ENCODE results near the gene PPP1R3D. TPM values are rescaled to one million over a fixed set of nuclear protein-coding genes. Genes with fewer than 3 reads are reported as not detected.
A peak's percentile ranks its signal among the peaks of the same experiment; 100 is the strongest.

PPP1R3D gene
- total and polyA plus RNA-seq, 10 of the 15 experiments (the other 5 are each of a cell fraction or from before 2014, with no cell fraction given), result 0.39 to 4.8 (median 2.9) TPM

- TF ChIP-seq ZNF622 (IDR thresholded peaks at IDR 0.05) (no peak), BHLHE40 (IDR thresholded peaks at IDR 0.05; ENCODE audit: borderline replicate concordance in 1 of 2, low read depth in 2 of 2, low read length in 1 of 2) (peak in 1 of 2 experiments; percentile 51; a peak in 2 of 4 replicates), ZZZ3 (IDR thresholded peaks at IDR 0.05; ENCODE audit: control insufficient read depth, insufficient read length, low read depth) (no peak), HSF1 (IDR thresholded peaks at IDR 0.05; ENCODE audit: low read depth, low read length) (no peak), TARDBP (IDR thresholded peaks at IDR 0.05; ENCODE audit: borderline replicate concordance) (no peak), SIX5 (IDR thresholded peaks at IDR 0.05; ENCODE audit: low read depth, low read length, severe bottlenecking) (no peak), RFX5 (IDR thresholded peaks at IDR 0.05; ENCODE audit: low read depth, low read length) (no peak), RUNX3 (IDR thresholded peaks at IDR 0.05; ENCODE audit: low read length) (0 out of 2 replicates have a peak, but pooled peaks have one; percentile 7), CREM (IDR thresholded peaks at IDR 0.05; ENCODE audit: low read depth) (no peak), KDM1A (IDR thresholded peaks at IDR 0.05; ENCODE audit: borderline replicate concordance) (no peak), USF2 (IDR thresholded peaks at IDR 0.05; ENCODE audit: borderline replicate concordance, low read depth, low read length) (no peak), ZNF217 (IDR thresholded peaks at IDR 0.05) (no peak), NR2C1 (IDR thresholded peaks at IDR 0.05) (no peak), KAT2A (conservative IDR thresholded peaks at IDR 0.05; ENCODE audit: control insufficient read depth, low read depth, low read length) (no peak), RAD51 (IDR thresholded peaks at IDR 0.05) (no peak), EP300 (IDR thresholded peaks at IDR 0.05; ENCODE audit: borderline replicate concordance in 1 of 2, control insufficient read depth in 1 of 2, low read depth in 2 of 2, low read length in 2 of 2) (no peak), BCL11A (IDR thresholded peaks at IDR 0.05; ENCODE audit: low read depth, low read length) (no peak), ZBTB33 (IDR thresholded peaks at IDR 0.05) (no peak), IKZF2 (IDR thresholded peaks at IDR 0.05) (0 out of 4 replicates have a peak, but pooled peaks of 1 of the 2 experiments have one; percentile 14), CHD2 (IDR thresholded peaks at IDR 0.05; ENCODE audit: borderline replicate concordance, low read depth, low read length) (0 out of 2 replicates have a peak, but pooled peaks have one; percentile 25), SMARCA5 (IDR thresholded peaks at IDR 0.05) (no peak)
- ChIA-PET POLR2A (no interaction called here), RAD21 (ENCODE audit: unreplicated experiment) (interaction anchor here (1.2 kb wide), 1 partner anchor 129 kb away, joined by 3 read pairs; no protein-coding TSS in a partner anchor), CTCF (interaction anchor here (0.8 to 2.6 kb wide), 2 partner anchors 22 to 28 kb away, joined by 3 to 8 read pairs; partner anchors contain the start of genes FAM217B and PPP1R3D), SMC1A (ENCODE audit: uncharacterized antibody, unreplicated experiment) (no interaction called here)
- WGBS (ENCODE audit: insufficient coverage, insufficient replicate concordance, low lambda C conversion rate, missing lambda C conversion rate), result 2% methylated on average over 4 of the region's 4 CpGs
- H3K4me1 ChIP-seq (ENCODE audit: control insufficient read depth, insufficient read depth, low read length), result no peaks in the 10 kb centered on the region
- DNase-seq (ENCODE audit: low read depth, low spot score), result no peak
- intact Hi-C loops (cut with micrococcal nuclease; ENCODE audit: unreplicated experiment) (no loop called here), in situ Hi-C loops (cut with MboI) (no loop called here)
- H3K9ac ChIP-seq (ENCODE audit: control insufficient read depth, insufficient read depth, low read length), result no peak overlapping the region
- no peak overlapping the region for H3K27ac ChIP-seq (ENCODE audit: control insufficient read depth, insufficient read depth)
- H3K9me3 ChIP-seq (replicated peaks; ENCODE audit: control insufficient read depth, insufficient read depth, low read length), result no peaks in the 10 kb centered on the region; the same call in 2 of the 3 replicates
- no peak for FAIRE-seq
- no peaks in the 10 kb centered on the region for H3K79me2 ChIP-seq (ENCODE audit: control insufficient read depth, insufficient read depth, low read length)
- no peaks in the 10 kb centered on the region for H3K36me3 ChIP-seq (ENCODE audit: control insufficient read depth in 2 of 2, insufficient read depth in 2 of 2, low read length in 1 of 2)
- BruUV-seq (replicated peaks), result no TSS peak
- no peaks in the 10 kb centered on the region for H4K20me1 ChIP-seq (ENCODE audit: control insufficient read depth, insufficient read depth)
- H3K4me2 ChIP-seq (ENCODE audit: control insufficient read depth, insufficient read depth), result no peak overlapping the region
- no peak for ATAC-seq
- H3K27me3 ChIP-seq (replicated peaks in 1 of 2; ENCODE audit: control insufficient read depth in 2 of 2, insufficient read depth in 2 of 2, low read length in 1 of 2), result no peaks in the 10 kb centered on the region
- H3K4me3 ChIP-seq, result no peak overlapping the region
- no peak overlapping the region for H2AFZ ChIP-seq (ENCODE audit: control insufficient read depth, low read depth, low read length)
These were observed 27.5 kb downstream of the PPP1R3D start for GRCh38 chr20:59912609-59913008.

Data from GM12878 (cell line).